Measurements from ENCODE around the gene GAS2. TPM values are rescaled to one million over a fixed set of nuclear protein-coding genes. Genes with fewer than 3 reads are reported as not detected.

GAS2 gene
- polyA plus RNA-seq, 1 of the 3 experiments (the other 2 are of a cell fraction), result 0.72 TPM

GRCh38 chr11:22753416-22753815 lies 87.0 kb downstream of the GAS2 start:
- no peaks in the 10 kb centered on the region for H4K20me1 ChIP-seq (ENCODE audit: insufficient read depth)
- 8% methylated on average over 1 of the region's 1 CpG for WGBS (ENCODE audit: low lambda C conversion rate)
- no peaks in the 10 kb centered on the region for H3K36me3 ChIP-seq (replicated peaks in 1 of 2; ENCODE audit: control insufficient read depth in 1 of 2, insufficient read depth in 2 of 2, low read length in 1 of 2)
- DNase-seq, result no peak
- H3K4me3 ChIP-seq (ENCODE audit: low read depth in 2 of 2, low read length in 1 of 2), result no peak overlapping the region
- no peaks in the 10 kb centered on the region for H3K27me3 ChIP-seq (ENCODE audit: insufficient read depth)
- no peaks in the 10 kb centered on the region for H3K79me2 ChIP-seq (ENCODE audit: insufficient read depth)
- H3K27ac ChIP-seq (ENCODE audit: low read depth in 2 of 2, low read length in 1 of 2), result no peak overlapping the region
- TF ChIP-seq USF1 (IDR thresholded peaks at IDR 0.05; ENCODE audit: borderline replicate concordance, low read depth), result no peak
- no peak for TF ChIP-seq YY1 (IDR thresholded peaks at IDR 0.05; ENCODE audit: low read depth)
- TF ChIP-seq NRF1 (IDR thresholded peaks at IDR 0.05; ENCODE audit: low read depth, low read length), result no peak
- no peak for TF ChIP-seq USF2 (IDR thresholded peaks at IDR 0.05; ENCODE audit: borderline replicate concordance, low read depth, low read length)
- no peak for TF ChIP-seq TEAD4 (IDR thresholded peaks at IDR 0.05; ENCODE audit: borderline replicate concordance, insufficient read depth)
- no peak for TF ChIP-seq ZBTB33 (IDR thresholded peaks at IDR 0.05; ENCODE audit: borderline replicate concordance, low read depth)
- TF ChIP-seq REST (IDR thresholded peaks at IDR 0.05; ENCODE audit: low read depth, low read length), result no peak
- TF ChIP-seq NFIC (IDR thresholded peaks at IDR 0.05; ENCODE audit: borderline replicate concordance), result no peak
- no peak for TF ChIP-seq SIN3A (IDR thresholded peaks at IDR 0.05; ENCODE audit: borderline replicate concordance, low read depth, low read length)
- TF ChIP-seq RXRA (IDR thresholded peaks at IDR 0.05; ENCODE audit: borderline replicate concordance, low read depth), result no peak
- TF ChIP-seq FOXJ3 (CRISPR knock-in tag; IDR thresholded peaks at IDR 0.05), result no peak
- ChIA-PET CTCF (interaction anchor here (1.0 to 2.6 kb wide), 2 partner anchors 34 to 136 kb away, joined by 3 to 8 read pairs; no protein-coding TSS in a partner anchor), POLR2A (no interaction called here)
- H3K9me3 ChIP-seq, result no peaks in the 10 kb centered on the region
- H2AFZ ChIP-seq (ENCODE audit: low read depth), result no peak overlapping the region
- no peaks in the 10 kb centered on the region for H3K9me2 ChIP-seq
- H3F3A ChIP-seq (replicated peaks; ENCODE audit: insufficient read depth), result no peaks in the 10 kb centered on the region
- H3K4me1 ChIP-seq (ENCODE audit: control insufficient read depth in 1 of 2, insufficient read depth in 2 of 2, low read depth in 1 of 2, low read length in 1 of 2), result no peaks in the 10 kb centered on the region
- H3K9ac ChIP-seq, result no peak overlapping the region
- no peak overlapping the region for H3K4me2 ChIP-seq

All from SK-N-SH (cell line).